Trophoblast cell (in vitro differentiated cells and primary cell): ENCODE results near the gene TFPI.

ENCODE experiments used
- DNase-seq, 2 donors: peaks; one replicate each; pipeline ENCODE4 v3.0.0-alpha.2; 2016
- H2AFZ ChIP-seq: 2 replicates; pipeline ENCODE4 v1.6.1; 2013; ENCODE audit warnings: low read length, moderate library complexity, mild to moderate bottlenecking; ENCODE audit not compliant: insufficient read depth, poor library complexity
- H2AK5ac ChIP-seq: 2 replicates; pipeline ENCODE4 v1.6.1; 2013; ENCODE audit warnings: mild to moderate bottlenecking, low read length
- H2BK120ac ChIP-seq: 2 replicates; pipeline ENCODE4 v1.6.1; 2013; ENCODE audit warnings: low read length, mild to moderate bottlenecking, moderate library complexity; ENCODE audit not compliant: insufficient read depth, poor library complexity
- H2BK12ac ChIP-seq: 2 replicates; pipeline ENCODE4 v1.6.1; 2013; ENCODE audit warnings: mild to moderate bottlenecking, low read length, moderate library complexity
- H2BK5ac ChIP-seq: 2 replicates; pipeline ENCODE4 v1.6.1; 2013; ENCODE audit warnings: low read length, low read depth, moderate library complexity, mild to moderate bottlenecking; ENCODE audit not compliant: poor library complexity
- H3K14ac ChIP-seq: 2 replicates; pipeline ENCODE4 v1.6.1; 2013; ENCODE audit warnings: mild to moderate bottlenecking, low read length
- H3K18ac ChIP-seq: 2 replicates; pipeline ENCODE4 v1.6.1; 2013; ENCODE audit warnings: mild to moderate bottlenecking, low read length
- H3K23ac ChIP-seq: 2 replicates; pipeline ENCODE4 v1.6.1; 2013; ENCODE audit warnings: low read length
- H3K27ac ChIP-seq: 2 replicates; pipeline ENCODE4 v1.5.1; 2013; ENCODE audit warnings: low read depth, mild to moderate bottlenecking, inconsistent platforms, low read length, moderate library complexity
- H3K27me3 ChIP-seq: 2 replicates; pipeline ENCODE4 v1.6.1; 2013; ENCODE audit warnings: inconsistent platforms, mild to moderate bottlenecking, low read length, moderate library complexity; ENCODE audit not compliant: insufficient read depth
- H3K36me3 ChIP-seq, 2 experiments: 1 replicate in 1 of 2; 2 replicates in 1 of 2; pipeline ENCODE4 v1.6.1; 2013; ENCODE audit warnings: low read length in 2 of 2, mild to moderate bottlenecking in 2 of 2, moderate library complexity in 1 of 2; ENCODE audit not compliant: insufficient read depth in 2 of 2, control insufficient read depth in 1 of 2
- H3K4ac ChIP-seq: 2 replicates; pipeline ENCODE4 v1.6.1; 2013; ENCODE audit warnings: low read depth, mild to moderate bottlenecking, low read length, moderate library complexity
- H3K4me1 ChIP-seq, 2 experiments: 1 replicate in 1 of 2; 2 replicates in 1 of 2; pipeline ENCODE4 v1.6.1; 2013; ENCODE audit warnings: low read length in 2 of 2, mild to moderate bottlenecking in 2 of 2, moderate library complexity in 1 of 2; ENCODE audit not compliant: insufficient read depth in 2 of 2, control insufficient read depth in 1 of 2
- H3K4me2 ChIP-seq: 2 replicates; pipeline ENCODE4 v1.6.1; 2013; ENCODE audit warnings: inconsistent platforms, mild to moderate bottlenecking, low read length, moderate library complexity
- H3K4me3 ChIP-seq: 2 replicates; pipeline ENCODE4 v1.5.1; 2013; ENCODE audit warnings: mild to moderate bottlenecking, low read depth, low read length, inconsistent platforms
- H3K79me1 ChIP-seq: one replicate; pipeline ENCODE4 v1.6.1; 2013; ENCODE audit warnings: low read length
- H3K79me2 ChIP-seq: 2 replicates; pipeline ENCODE4 v1.6.1; 2013; ENCODE audit warnings: low read length, mild to moderate bottlenecking; ENCODE audit not compliant: control insufficient read depth, insufficient read depth, poor library complexity
- H3K9ac ChIP-seq: 2 replicates; pipeline ENCODE4 v1.6.1; 2013; ENCODE audit warnings: mild to moderate bottlenecking, low read length
- H3K9me3 ChIP-seq: 2 replicates; pipeline ENCODE4 v1.6.1; 2013; ENCODE audit warnings: low read depth, mild to moderate bottlenecking, control low read depth, inconsistent platforms, low read length; ENCODE audit not compliant: insufficient read depth
- H4K12ac ChIP-seq: 2 replicates; pipeline ENCODE4 v1.6.1; 2013; ENCODE audit warnings: low read depth, mild to moderate bottlenecking, low read length, moderate library complexity
- H4K8ac ChIP-seq: 2 replicates; pipeline ENCODE4 v1.6.1; 2013; ENCODE audit warnings: low read depth, mild to moderate bottlenecking, low read length, moderate library complexity
- H4K91ac ChIP-seq: one replicate; pipeline ENCODE4 v1.6.1; 2013; ENCODE audit warnings: low read depth, mild to moderate bottlenecking, low read length, moderate library complexity
- WGBS: extraction: QIAGEN DNeasy Blood & Tissue Kit; methylation state at CpG from one replicate; pipeline ENCODE4 v1.1.7; 2013; ENCODE audit warnings: missing lambda C conversion rate; ENCODE audit not compliant: insufficient read length, insufficient coverage; ENCODE audit errors: extremely low coverage; 5-methylcytosine and 5-hydroxymethylcytosine counted together

TFPI gene

DNA sequence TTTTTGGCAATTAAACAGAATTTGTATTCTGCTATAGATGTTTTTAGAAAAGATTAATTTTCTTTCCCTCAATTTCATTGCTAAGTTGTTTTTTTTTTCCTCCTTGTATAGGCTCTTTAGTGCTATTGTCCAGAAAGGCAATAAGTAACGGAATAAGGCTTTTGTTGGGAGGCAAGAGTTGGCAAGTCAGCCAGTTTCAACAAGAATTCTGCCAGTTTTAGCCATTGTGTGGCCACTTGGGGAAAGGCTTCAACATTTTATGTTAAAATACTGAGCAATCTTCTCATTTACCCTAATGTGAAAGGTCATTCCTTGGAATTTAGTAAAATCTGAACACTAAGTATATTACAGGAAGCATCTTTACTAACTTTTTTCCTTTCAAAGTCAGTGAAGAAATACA lies 115.8 kb downstream of the TFPI start:
- no peaks in the 10 kb centered on the region for H3K79me2 ChIP-seq
- H3K9ac ChIP-seq, result no peak overlapping the region
- no peak overlapping the region for H2AFZ ChIP-seq
- H2BK120ac ChIP-seq, result no peak overlapping the region
- H4K8ac ChIP-seq, result no peak overlapping the region
- H3K27me3 ChIP-seq, result no peaks in the 10 kb centered on the region
- H3K9me3 ChIP-seq, result no peaks in the 10 kb centered on the region
- no peak overlapping the region for H3K14ac ChIP-seq
- no peaks in the 10 kb centered on the region for H3K36me3 ChIP-seq
- H3K79me1 ChIP-seq, result no peaks in the 10 kb centered on the region
- no peak overlapping the region for H2AK5ac ChIP-seq
- no peak overlapping the region for H4K91ac ChIP-seq
- no peak overlapping the region for H2BK12ac ChIP-seq
- no peak overlapping the region for H3K23ac ChIP-seq
- WGBS, result no CpG with 5 or more reads among the region's 1 CpG
- no peak overlapping the region for H4K12ac ChIP-seq
- H3K27ac ChIP-seq, result no peak overlapping the region
- no peak overlapping the region for H3K4ac ChIP-seq
- no peak for DNase-seq
- no peak overlapping the region for H2BK5ac ChIP-seq
- H3K4me1 ChIP-seq, result no peaks in the 10 kb centered on the region
- H3K18ac ChIP-seq, result no peak overlapping the region
- no peak overlapping the region for H3K4me3 ChIP-seq
- H3K4me2 ChIP-seq, result no peak overlapping the region

DNA sequence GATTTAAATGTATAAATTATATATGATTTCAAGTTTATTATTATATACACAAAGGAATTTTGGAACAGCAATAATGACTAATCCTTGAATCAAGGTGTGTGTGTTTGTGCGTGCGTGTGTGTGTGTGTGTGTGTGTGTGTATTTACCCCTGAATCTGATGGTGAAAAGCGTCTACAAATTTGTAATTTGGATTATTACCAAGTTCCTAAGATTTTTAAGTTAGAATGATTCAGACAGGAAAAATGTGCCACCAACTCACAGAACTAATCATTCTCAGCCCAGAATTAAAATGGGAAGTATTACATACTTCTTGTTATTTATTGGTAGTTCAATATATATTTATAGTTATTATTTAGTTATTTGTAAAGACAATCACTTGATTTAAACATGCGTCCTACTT lies 118.5 kb downstream of the TFPI start:
- H3K4me1 ChIP-seq, result no peaks in the 10 kb centered on the region
- no peak overlapping the region for H4K12ac ChIP-seq
- no peak overlapping the region for H2AK5ac ChIP-seq
- H3K27me3 ChIP-seq, result no peaks in the 10 kb centered on the region
- H3K79me1 ChIP-seq, result no peaks in the 10 kb centered on the region
- H3K27ac ChIP-seq, result no peak overlapping the region
- H3K4ac ChIP-seq, result no peak overlapping the region
- H3K4me2 ChIP-seq, result no peak overlapping the region
- H3K18ac ChIP-seq, result no peak overlapping the region
- H3K23ac ChIP-seq, result no peak overlapping the region
- H3K9me3 ChIP-seq, result no peaks in the 10 kb centered on the region
- no peak overlapping the region for H4K8ac ChIP-seq
- no peak overlapping the region for H2BK5ac ChIP-seq
- no peaks in the 10 kb centered on the region for H3K79me2 ChIP-seq
- no peak overlapping the region for H2BK120ac ChIP-seq
- no peak overlapping the region for H3K9ac ChIP-seq
- WGBS, result no CpG with 5 or more reads among the region's 4 CpGs
- H3K4me3 ChIP-seq, result no peak overlapping the region
- H2AFZ ChIP-seq, result no peak overlapping the region
- no peaks in the 10 kb centered on the region for H3K36me3 ChIP-seq
- no peak overlapping the region for H4K91ac ChIP-seq
- H2BK12ac ChIP-seq, result no peak overlapping the region
- H3K14ac ChIP-seq, result no peak overlapping the region
- no peak for DNase-seq

DNA sequence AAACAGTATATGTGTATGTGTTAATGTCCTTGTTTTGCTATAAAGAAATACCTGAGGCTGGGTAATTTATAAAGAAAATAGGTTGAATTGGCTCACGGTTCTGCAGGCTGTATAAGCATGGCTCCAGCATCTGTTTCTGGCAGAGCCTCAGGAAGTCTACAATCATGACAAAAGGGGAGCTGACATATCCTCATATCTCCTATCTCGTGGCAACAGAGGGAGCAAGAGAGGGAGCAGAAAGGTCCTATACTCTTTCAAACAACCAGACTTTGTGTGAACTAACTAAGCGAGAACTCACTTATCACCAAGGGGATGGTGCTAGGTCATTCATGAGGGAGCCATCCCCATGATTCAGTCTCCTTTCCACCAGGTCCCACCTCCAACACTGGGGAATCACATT lies 119.2 kb downstream of the TFPI start:
- Histone ChIP-seq H3K36me3 (no peaks in the 10 kb centered on the region), H3K9ac (no peak overlapping the region), H3K27me3 (no peaks in the 10 kb centered on the region), H3K4me2 (no peak overlapping the region), H4K91ac (no peak overlapping the region), H3K9me3 (no peaks in the 10 kb centered on the region), H2AK5ac (no peak overlapping the region), H2BK120ac (no peak overlapping the region), H3K79me2 (no peaks in the 10 kb centered on the region), H3K4me1 (no peaks in the 10 kb centered on the region), H2AFZ (no peak overlapping the region), H4K8ac (no peak overlapping the region), H3K14ac (no peak overlapping the region), H4K12ac (no peak overlapping the region), H3K18ac (no peak overlapping the region), H3K23ac (no peak overlapping the region), H3K27ac (no peak overlapping the region), H3K79me1 (no peaks in the 10 kb centered on the region), H3K4ac (no peak overlapping the region), H2BK12ac (no peak overlapping the region), H3K4me3 (no peak overlapping the region), H2BK5ac (no peak overlapping the region)
- no peak for DNase-seq
- WGBS, result no CpG with 5 or more reads among the region's 3 CpGs

DNA sequence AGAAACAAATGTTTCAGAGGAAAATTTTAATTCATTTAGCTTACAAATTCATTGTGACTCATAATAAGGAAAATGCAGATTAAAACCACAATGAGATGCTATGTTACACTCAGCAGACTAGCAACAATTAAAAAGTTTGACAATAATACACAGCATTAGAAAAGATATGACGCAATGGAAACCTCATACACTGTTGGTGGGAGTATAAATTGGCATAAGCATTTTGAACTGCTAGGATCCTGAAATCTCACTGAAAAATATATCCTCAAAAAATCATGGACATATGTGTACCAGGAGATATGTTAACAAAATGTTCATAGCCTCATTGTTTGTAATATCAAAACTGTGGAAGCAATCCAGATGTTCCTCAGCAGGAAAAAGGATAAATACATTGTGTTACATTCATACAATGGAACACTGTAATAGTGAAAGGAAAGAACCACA lies 119.9 kb downstream of the TFPI start:
- H3K36me3 ChIP-seq, result no peaks in the 10 kb centered on the region
- no peak overlapping the region for H3K4ac ChIP-seq
- H3K23ac ChIP-seq, result no peak overlapping the region
- H3K79me1 ChIP-seq, result no peaks in the 10 kb centered on the region
- DNase-seq, result no peak
- no peak overlapping the region for H3K9ac ChIP-seq
- H3K4me3 ChIP-seq, result no peak overlapping the region
- no peaks in the 10 kb centered on the region for H3K27me3 ChIP-seq
- no peak overlapping the region for H2BK12ac ChIP-seq
- H2BK5ac ChIP-seq, result no peak overlapping the region
- no peak overlapping the region for H2BK120ac ChIP-seq
- no peak overlapping the region for H3K27ac ChIP-seq
- H3K18ac ChIP-seq, result no peak overlapping the region
- no peak overlapping the region for H4K8ac ChIP-seq
- no peak overlapping the region for H2AFZ ChIP-seq
- no peaks in the 10 kb centered on the region for H3K9me3 ChIP-seq
- no peak overlapping the region for H4K12ac ChIP-seq
- no peak overlapping the region for H3K14ac ChIP-seq
- H3K4me1 ChIP-seq, result no peaks in the 10 kb centered on the region
- H4K91ac ChIP-seq, result no peak overlapping the region
- no CpG with 5 or more reads among the region's 1 CpG for WGBS
- no peaks in the 10 kb centered on the region for H3K79me2 ChIP-seq
- H3K4me2 ChIP-seq, result no peak overlapping the region
- H2AK5ac ChIP-seq, result no peak overlapping the region
